HUES64 (cell line): ENCODE results near the gene MINDY4.

Experiments
- H3K27ac ChIP-seq: 2 replicates; pipeline ENCODE4 v1.7.0; 2013; ENCODE audit warnings: low read depth, low read length, inconsistent platforms
- H3K27me3 ChIP-seq: 2 replicates; pipeline ENCODE4 v1.6.1; 2013; ENCODE audit warnings: mild to moderate bottlenecking, low read length; ENCODE audit not compliant: insufficient read depth
- H3K36me3 ChIP-seq: 2 replicates; pipeline ENCODE4 v1.6.1; 2013; ENCODE audit warnings: mild to moderate bottlenecking, low read length; ENCODE audit not compliant: insufficient read depth
- H3K4me1 ChIP-seq: 2 replicates; pipeline ENCODE4 v1.6.1; 2013; ENCODE audit warnings: mild to moderate bottlenecking, low read length, moderate library complexity; ENCODE audit not compliant: insufficient read depth
- H3K4me3 ChIP-seq: 2 replicates; pipeline ENCODE4 v1.5.1; 2013; ENCODE audit warnings: mild to moderate bottlenecking, low read length, moderate library complexity
- H3K9ac ChIP-seq: 2 replicates; pipeline ENCODE4 v1.6.1; 2013; ENCODE audit warnings: mild to moderate bottlenecking, low read depth, low read length
- H3K9me3 ChIP-seq: 2 replicates; pipeline ENCODE4 v1.6.1; 2013; ENCODE audit warnings: low read depth, low read length; ENCODE audit not compliant: insufficient read depth
- WGBS: fragments of 150-250, 120-280 bp; methylation state at CpG from one replicate; pipeline ENCODE4 v1.1.7; 2013; ENCODE audit warnings: missing lambda C conversion rate; 5-methylcytosine and 5-hydroxymethylcytosine counted together

Gene MINDY4

DNA sequence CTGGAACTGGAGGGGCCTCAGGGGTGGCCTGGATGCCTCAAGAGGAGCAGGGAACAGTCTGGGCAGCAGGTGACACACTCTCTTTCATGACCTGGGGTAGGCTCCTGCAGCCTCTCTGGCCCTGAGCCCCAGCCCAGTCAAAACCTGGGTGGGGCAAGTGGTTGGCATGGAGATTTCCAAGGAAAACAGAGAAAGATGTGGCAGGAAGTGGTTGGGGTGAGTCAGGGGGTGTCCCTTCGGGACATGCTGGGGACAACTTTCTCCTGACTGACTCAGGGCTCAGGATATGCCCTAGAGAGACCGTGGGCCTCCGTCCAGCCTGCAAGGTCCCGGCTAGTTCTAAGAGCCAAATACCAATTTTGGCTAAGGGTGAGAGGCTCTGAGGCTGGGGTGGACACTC lies 143.4 kb downstream of the MINDY4 start:
- no peaks in the 10 kb centered on the region for H3K4me1 ChIP-seq
- H3K9ac ChIP-seq = no peak overlapping the region
- no peak overlapping the region for H3K4me3 ChIP-seq
- no peaks in the 10 kb centered on the region for H3K9me3 ChIP-seq
- no peak overlapping the region for H3K27ac ChIP-seq
- H3K36me3 ChIP-seq = no peaks in the 10 kb centered on the region
- 83% methylated on average over 4 of the region's 4 CpGs for WGBS
- H3K27me3 ChIP-seq = no peaks in the 10 kb centered on the region

GRCh38 chr7:30915005-30915601 lies 143.9 kb downstream of the MINDY4 start:
- Histone ChIP-seq H3K27ac (no peak overlapping the region), H3K4me3 (no peak overlapping the region), H3K9me3 (no peaks in the 10 kb centered on the region), H3K27me3 (no peaks in the 10 kb centered on the region), H3K4me1 (no peaks in the 10 kb centered on the region), H3K9ac (no peak overlapping the region), H3K36me3 (no peaks in the 10 kb centered on the region)
- WGBS = 81% methylated on average over 11 of the region's 11 CpGs

GRCh38 chr7:30915751-30916150 lies 144.5 kb downstream of the MINDY4 start:
- Histone ChIP-seq H3K27ac (no peak overlapping the region), H3K4me1 (no peaks in the 10 kb centered on the region), H3K27me3 (no peaks in the 10 kb centered on the region), H3K9me3 (no peaks in the 10 kb centered on the region), H3K9ac (no peak overlapping the region), H3K36me3 (no peaks in the 10 kb centered on the region), H3K4me3 (no peak overlapping the region)
- 86% methylated on average over 6 of the region's 6 CpGs for WGBS

- H3K9ac ChIP-seq = no peak overlapping the region
- H3K4me3 ChIP-seq = no peak overlapping the region
- H3K9me3 ChIP-seq = no peaks in the 10 kb centered on the region
- no peaks in the 10 kb centered on the region for H3K4me1 ChIP-seq
- no peak overlapping the region for H3K27ac ChIP-seq
- WGBS = 72% methylated on average over 3 of the region's 3 CpGs
- no peaks in the 10 kb centered on the region for H3K36me3 ChIP-seq
- no peaks in the 10 kb centered on the region for H3K27me3 ChIP-seq
These were observed 145.0 kb downstream of the MINDY4 start for GRCh38 chr7:30916255-30916654.

- Histone ChIP-seq H3K9me3 (no peaks in the 10 kb centered on the region), H3K9ac (no peak overlapping the region), H3K36me3 (no peaks in the 10 kb centered on the region), H3K27me3 (no peaks in the 10 kb centered on the region), H3K4me1 (no peaks in the 10 kb centered on the region), H3K27ac (no peak overlapping the region), H3K4me3 (no peak overlapping the region)
- WGBS = 87% methylated on average over 7 of the region's 7 CpGs
These were observed 145.6 kb downstream of the MINDY4 start for GRCh38 chr7:30916767-30917166.

GRCh38 chr7:30917216-30917893 lies 146.1 kb downstream of the MINDY4 start:
- 89% methylated on average over 4 of the region's 4 CpGs for WGBS
- no peaks in the 10 kb centered on the region for H3K4me1 ChIP-seq
- H3K27me3 ChIP-seq = no peaks in the 10 kb centered on the region
- no peak overlapping the region for H3K27ac ChIP-seq
- H3K9ac ChIP-seq = no peak overlapping the region
- H3K9me3 ChIP-seq = no peaks in the 10 kb centered on the region
- no peak overlapping the region for H3K4me3 ChIP-seq
- H3K36me3 ChIP-seq = no peaks in the 10 kb centered on the region

DNA sequence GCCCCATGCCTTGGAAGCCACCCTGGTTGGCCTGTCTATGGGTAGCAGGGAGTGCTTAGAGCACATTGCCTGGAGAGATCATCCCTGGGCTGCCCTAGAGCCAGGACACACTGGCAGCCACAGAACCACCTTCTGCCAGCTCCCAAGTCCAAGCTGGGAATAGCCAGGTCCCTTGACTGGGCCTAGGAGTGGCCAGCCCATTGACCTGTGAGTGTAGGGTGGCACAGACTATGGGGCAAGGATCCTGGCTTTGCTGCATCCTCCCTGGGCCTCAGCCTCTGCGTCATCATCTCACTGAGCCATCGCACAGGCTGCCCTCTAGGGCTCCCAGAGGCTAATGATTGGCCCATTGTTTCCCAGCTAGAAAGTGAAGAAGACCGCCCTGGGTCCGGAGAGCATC lies 147.5 kb downstream of the MINDY4 start:
- no peak overlapping the region for H3K4me3 ChIP-seq
- H3K27me3 ChIP-seq = no peaks in the 10 kb centered on the region
- no peaks in the 10 kb centered on the region for H3K4me1 ChIP-seq
- WGBS = 88% methylated on average over 4 of the region's 4 CpGs
- H3K36me3 ChIP-seq = no peaks in the 10 kb centered on the region
- no peak overlapping the region for H3K27ac ChIP-seq
- H3K9me3 ChIP-seq = no peaks in the 10 kb centered on the region
- no peak overlapping the region for H3K9ac ChIP-seq

DNA sequence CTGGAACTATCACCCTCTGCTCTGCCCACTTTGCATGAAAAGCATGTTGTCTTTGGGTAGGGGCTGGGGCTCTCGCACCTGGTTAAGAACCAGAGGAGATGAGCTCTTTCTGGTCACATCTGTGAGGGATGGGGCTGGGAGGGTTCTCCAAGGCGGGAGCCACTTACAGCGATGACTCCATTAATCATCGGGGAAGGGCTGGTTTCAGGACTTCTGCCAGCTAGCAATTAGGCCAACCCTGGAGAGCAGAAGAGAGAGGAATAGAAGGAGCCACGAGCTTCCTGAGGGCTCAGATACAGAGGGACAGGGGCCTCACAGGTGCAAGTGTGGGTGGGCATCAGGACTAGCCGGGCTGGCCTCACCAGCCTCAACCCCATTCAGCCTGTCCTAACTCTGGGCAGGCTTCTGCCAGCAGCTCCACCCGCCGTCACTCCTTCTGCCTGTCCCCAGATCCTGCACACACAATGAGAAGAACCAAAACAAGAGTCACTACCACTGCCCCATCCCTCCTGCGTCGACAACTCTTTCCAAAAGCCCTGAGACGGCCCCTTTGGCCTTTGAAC lies 148.9 kb downstream of the MINDY4 start:
- Histone ChIP-seq H3K4me1 (no peaks in the 10 kb centered on the region), H3K9ac (no peak overlapping the region), H3K27me3 (no peaks in the 10 kb centered on the region), H3K9me3 (no peaks in the 10 kb centered on the region), H3K4me3 (no peak overlapping the region), H3K36me3 (no peaks in the 10 kb centered on the region), H3K27ac (no peak overlapping the region)
- WGBS = 94% methylated on average over 11 of the region's 11 CpGs

- 72% methylated on average over 9 of the region's 9 CpGs for WGBS
- no peak overlapping the region for H3K4me3 ChIP-seq
- no peaks in the 10 kb centered on the region for H3K36me3 ChIP-seq
- no peaks in the 10 kb centered on the region for H3K9me3 ChIP-seq
- H3K27ac ChIP-seq = no peak overlapping the region
- H3K9ac ChIP-seq = no peak overlapping the region
- H3K27me3 ChIP-seq = no peaks in the 10 kb centered on the region
- no peaks in the 10 kb centered on the region for H3K4me1 ChIP-seq
These were observed 149.6 kb downstream of the MINDY4 start for GRCh38 chr7:30920584-30921539.

- no peaks in the 10 kb centered on the region for H3K36me3 ChIP-seq
- WGBS = 95% methylated on average over 19 of the region's 19 CpGs
- no peak overlapping the region for H3K9ac ChIP-seq
- no peak overlapping the region for H3K27ac ChIP-seq
- no peaks in the 10 kb centered on the region for H3K27me3 ChIP-seq
- H3K4me3 ChIP-seq = no peak overlapping the region
- H3K4me1 ChIP-seq = no peaks in the 10 kb centered on the region
- no peaks in the 10 kb centered on the region for H3K9me3 ChIP-seq
These were observed 150.6 kb downstream of the MINDY4 start for GRCh38 chr7:30921540-30922401.
